ENCODE results near the gene KCND3.

DNA sequence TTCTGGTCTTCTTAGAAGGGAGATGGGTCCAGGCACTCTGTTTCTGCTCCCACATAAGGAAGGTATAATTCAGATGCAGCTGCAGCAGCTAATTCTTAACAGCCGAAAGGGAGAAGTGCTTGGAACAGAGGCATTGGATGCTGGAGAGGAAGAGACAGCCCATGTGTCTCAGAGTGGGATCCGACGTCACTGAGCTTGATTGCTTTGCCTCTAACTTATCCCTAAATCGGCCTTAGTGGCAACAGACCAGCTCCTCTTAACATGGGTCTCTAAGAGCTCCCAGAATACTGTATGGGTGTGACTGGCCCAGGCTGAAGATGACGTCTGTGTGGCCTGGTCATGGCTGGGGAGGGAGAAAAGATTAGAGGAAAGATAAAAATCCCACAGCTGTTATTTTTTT, 40.7 kb upstream of the KCND3 start:
- TF ChIP-seq, protein P1, sequence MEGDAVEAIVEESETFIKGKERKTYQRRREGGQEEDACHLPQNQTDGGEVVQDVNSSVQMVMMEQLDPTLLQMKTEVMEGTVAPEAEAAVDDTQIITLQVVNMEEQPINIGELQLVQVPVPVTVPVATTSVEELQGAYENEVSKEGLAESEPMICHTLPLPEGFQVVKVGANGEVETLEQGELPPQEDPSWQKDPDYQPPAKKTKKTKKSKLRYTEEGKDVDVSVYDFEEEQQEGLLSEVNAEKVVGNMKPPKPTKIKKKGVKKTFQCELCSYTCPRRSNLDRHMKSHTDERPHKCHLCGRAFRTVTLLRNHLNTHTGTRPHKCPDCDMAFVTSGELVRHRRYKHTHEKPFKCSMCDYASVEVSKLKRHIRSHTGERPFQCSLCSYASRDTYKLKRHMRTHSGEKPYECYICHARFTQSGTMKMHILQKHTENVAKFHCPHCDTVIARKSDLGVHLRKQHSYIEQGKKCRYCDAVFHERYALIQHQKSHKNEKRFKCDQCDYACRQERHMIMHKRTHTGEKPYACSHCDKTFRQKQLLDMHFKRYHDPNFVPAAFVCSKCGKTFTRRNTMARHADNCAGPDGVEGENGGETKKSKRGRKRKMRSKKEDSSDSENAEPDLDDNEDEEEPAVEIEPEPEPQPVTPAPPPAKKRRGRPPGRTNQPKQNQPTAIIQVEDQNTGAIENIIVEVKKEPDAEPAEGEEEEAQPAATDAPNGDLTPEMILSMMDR (IDR thresholded peaks at IDR 0.05) = no peak
- TF ChIP-seq POLR2AphosphoS5 (IDR thresholded peaks at IDR 0.05; ENCODE audit: insufficient read depth in 1 of 2, low read depth in 1 of 2) = no peak
- no peak for TF ChIP-seq POLR2A (IDR thresholded peaks at IDR 0.05)
